ENCODE data around the gene BRMS1.

- TF ChIP-seq, protein P1, sequence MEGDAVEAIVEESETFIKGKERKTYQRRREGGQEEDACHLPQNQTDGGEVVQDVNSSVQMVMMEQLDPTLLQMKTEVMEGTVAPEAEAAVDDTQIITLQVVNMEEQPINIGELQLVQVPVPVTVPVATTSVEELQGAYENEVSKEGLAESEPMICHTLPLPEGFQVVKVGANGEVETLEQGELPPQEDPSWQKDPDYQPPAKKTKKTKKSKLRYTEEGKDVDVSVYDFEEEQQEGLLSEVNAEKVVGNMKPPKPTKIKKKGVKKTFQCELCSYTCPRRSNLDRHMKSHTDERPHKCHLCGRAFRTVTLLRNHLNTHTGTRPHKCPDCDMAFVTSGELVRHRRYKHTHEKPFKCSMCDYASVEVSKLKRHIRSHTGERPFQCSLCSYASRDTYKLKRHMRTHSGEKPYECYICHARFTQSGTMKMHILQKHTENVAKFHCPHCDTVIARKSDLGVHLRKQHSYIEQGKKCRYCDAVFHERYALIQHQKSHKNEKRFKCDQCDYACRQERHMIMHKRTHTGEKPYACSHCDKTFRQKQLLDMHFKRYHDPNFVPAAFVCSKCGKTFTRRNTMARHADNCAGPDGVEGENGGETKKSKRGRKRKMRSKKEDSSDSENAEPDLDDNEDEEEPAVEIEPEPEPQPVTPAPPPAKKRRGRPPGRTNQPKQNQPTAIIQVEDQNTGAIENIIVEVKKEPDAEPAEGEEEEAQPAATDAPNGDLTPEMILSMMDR (conservative IDR thresholded peaks at IDR 0.05; ENCODE audit: low read depth, low read length), result no peak
- TF ChIP-seq EZH2 (IDR thresholded peaks at IDR 0.05; ENCODE audit: borderline replicate concordance, low read depth, low read length, poor library complexity, severe bottlenecking), result no peak
These were observed 11.6 kb downstream of the BRMS1 start for GRCh38 chr11:66333220-66333877.
